GM23248 (cell line): Measurements from ENCODE around the gene BMP8A. TPM values are rescaled to one million over a fixed set of nuclear protein-coding genes. Genes with fewer than 3 reads are reported as not detected.

Source experiments
- DNase-seq: peaks from one replicate; pipeline ENCODE4 v3.0.0-alpha.2; 2015
- H2AFZ ChIP-seq: fragments of 200-600 bp; sonication (generic); 2 replicates; pipeline ENCODE4 v1.6.1; 2016; ENCODE audit warnings: antibody characterized with exemption
- H3F3A ChIP-seq: fragments of 200-600 bp; sonication (generic); 2 replicates; pipeline ENCODE4 v1.6.1; 2016; ENCODE audit warnings: mild to moderate bottlenecking, antibody characterized with exemption, mixed run types; ENCODE audit not compliant: insufficient read depth
- H3K27ac ChIP-seq: fragments of 200-600 bp; sonication (generic); 2 replicates; pipeline ENCODE4 v1.5.1; 2016; ENCODE audit warnings: mild to moderate bottlenecking
- H3K27me3 ChIP-seq: fragments of 200-600 bp; sonication (generic); replicated peaks from 2 replicates; pipeline ENCODE4 v1.6.1; 2016; ENCODE audit warnings: mild to moderate bottlenecking; ENCODE audit not compliant: insufficient read depth
- H3K36me3 ChIP-seq: fragments of 200-600 bp; sonication (generic); 2 replicates; pipeline ENCODE4 v1.6.1; 2016; ENCODE audit warnings: low read depth, mild to moderate bottlenecking
- H3K4me1 ChIP-seq: fragments of 200-600 bp; sonication (generic); 2 replicates; pipeline ENCODE4 v1.6.1; 2016; ENCODE audit warnings: mild to moderate bottlenecking; ENCODE audit not compliant: insufficient read depth
- H3K4me2 ChIP-seq: fragments of 200-600 bp; sonication (generic); one replicate; pipeline ENCODE4 v1.6.1; 2016; ENCODE audit warnings: mild to moderate bottlenecking; ENCODE audit not compliant: unreplicated experiment
- H3K4me3 ChIP-seq: fragments of 200-600 bp; sonication (generic); 2 replicates; pipeline ENCODE4 v1.5.1; 2016; ENCODE audit warnings: mild to moderate bottlenecking
- H3K79me2 ChIP-seq: fragments of 200-600 bp; sonication (generic); 2 replicates; pipeline ENCODE4 v1.6.1; 2016; ENCODE audit warnings: mild to moderate bottlenecking; ENCODE audit not compliant: insufficient read depth
- H3K9ac ChIP-seq: fragments of 200-600 bp; sonication (generic); 2 replicates; pipeline ENCODE4 v1.6.1; 2016; ENCODE audit warnings: mild to moderate bottlenecking
- H3K9me2 ChIP-seq: fragments of 200-600 bp; sonication (generic); 2 replicates; pipeline ENCODE4 v1.6.1; 2016; ENCODE audit warnings: mixed run types, mild to moderate bottlenecking, moderate library complexity; ENCODE audit not compliant: insufficient read depth
- H3K9me3 ChIP-seq: fragments of 200-600 bp; sonication (generic); one replicate; pipeline ENCODE4 v1.6.1; 2017; ENCODE audit warnings: low read depth
- H4K20me1 ChIP-seq: fragments of 200-600 bp; sonication (generic); 2 replicates; pipeline ENCODE4 v1.6.0; 2016; ENCODE audit not compliant: insufficient read depth
- EZH2 ChIP-seq: fragments of 200-600 bp; sonication (generic); IDR thresholded peaks from 2 replicates; pipeline ENCODE4 v1.6.1; 2018; ENCODE audit warnings: antibody characterized with exemption, mild to moderate bottlenecking; ENCODE audit not compliant: insufficient read depth, poor library complexity, severe bottlenecking
- EZH2phosphoT487 ChIP-seq: fragments of 200-600 bp; sonication (generic); IDR thresholded peaks from 2 replicates; pipeline ENCODE4 v1.6.1; 2018; ENCODE audit warnings: antibody characterized with exemption, moderate library complexity, mild to moderate bottlenecking, low read depth; ENCODE audit not compliant: insufficient read depth
- WGBS, 2 experiments: methylation state at CpG; one replicate each; pipeline ENCODE4 v1.1.6; 2015 to 2017; ENCODE audit warnings: low lambda C conversion rate in 2 of 2, low coverage in 1 of 2; ENCODE audit errors: missing lambda C conversion rate in 2 of 2; 5-methylcytosine and 5-hydroxymethylcytosine counted together
- in situ Hi-C: fragments of 300-500 bp; cut with MboI; formaldehyde crosslinking; loops from 2 replicates; pipeline ENCODE4 v1.15.0; 2020
- polyA plus RNA-seq: library from polyadenylated mRNA; unstranded; fragments of >200 nt; fragmentation: Nextera tagmentation; extraction: Ambion mirVana; gene quantifications from 2 replicates; pipeline ENCODE4 v1.2.1, GENCODE V29; 2016
- total RNA-seq: library from RNA; depleted of rRNA; stranded (reverse); fragments of >200 nt; shearing (Covaris generic); gene quantifications from 2 replicates; pipeline ENCODE4 v1.2.3, GENCODE V29; 2014

BMP8A gene
- total and polyA plus RNA-seq, 2 experiments from 2014 or later = not detected

DNA sequence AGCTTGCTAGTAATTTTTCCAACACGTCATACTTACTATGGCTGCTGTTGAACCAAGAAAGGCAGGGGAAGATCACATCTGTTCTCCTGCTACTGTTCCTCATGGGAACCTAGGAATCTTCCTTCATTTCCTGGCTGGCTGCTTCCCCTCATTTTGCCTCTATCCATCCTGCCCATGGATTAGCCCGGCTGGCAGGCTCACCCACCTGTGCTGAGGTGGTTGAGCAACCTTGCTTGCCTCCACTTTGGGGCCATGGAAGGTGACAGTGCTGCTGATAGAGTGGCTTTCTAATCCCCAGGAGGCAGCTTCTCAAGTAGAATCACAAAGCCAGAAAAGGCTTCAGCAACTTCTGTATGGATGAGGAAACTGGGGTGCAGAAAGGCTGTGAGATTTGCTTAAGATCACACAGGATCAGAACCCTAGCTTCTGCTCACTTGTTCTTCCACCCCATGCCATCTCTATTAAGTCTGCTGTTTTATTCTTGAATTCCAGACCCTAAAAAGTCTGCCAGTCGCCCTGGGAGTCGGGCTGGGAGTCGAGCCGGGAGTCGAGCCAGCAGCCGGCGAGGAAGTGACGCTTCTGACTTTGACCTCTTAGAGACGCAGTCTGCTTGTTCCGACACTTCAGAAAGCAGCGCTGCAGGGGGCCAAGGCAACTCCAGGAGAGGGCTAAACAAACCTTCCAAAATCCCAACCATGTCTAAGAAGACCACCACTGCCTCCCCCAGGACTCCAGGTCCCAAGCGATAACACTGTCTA is 6.2 kb upstream of the BMP8A start:
- Histone ChIP-seq H3K4me1 (no peaks in the 10 kb centered on the region), H3K9me2 (no peaks in the 10 kb centered on the region), H3K27ac (no peak overlapping the region), H3K9ac (no peak overlapping the region), H3F3A (peaks cover 65% of the 10 kb centered on the region), H2AFZ (no peak overlapping the region), H3K79me2 (no peaks in the 10 kb centered on the region), H3K9me3 (no peaks in the 10 kb centered on the region), H4K20me1 (no peaks in the 10 kb centered on the region), H3K36me3 (peaks cover 69% of the 10 kb centered on the region), H3K4me3 (no peak overlapping the region), H3K4me2 (no peak overlapping the region), H3K27me3 (no peaks in the 10 kb centered on the region)
- TF ChIP-seq EZH2 (no peak), EZH2phosphoT487 (no peak)
- 94 to 97% methylated on average over 14 of the region's 14 CpGs for WGBS, 2 experiments
- in situ Hi-C loops = no loop called here
- no peak for DNase-seq

- peaks cover 45% of the 10 kb centered on the region for H3K36me3 ChIP-seq
- no peaks in the 10 kb centered on the region for H3K4me1 ChIP-seq
- no peak overlapping the region for H3K27ac ChIP-seq
- 97 to 100% methylated on average over 5 of the region's 5 CpGs for WGBS, 2 experiments
- no peaks in the 10 kb centered on the region for H3K9me2 ChIP-seq
- no peak overlapping the region for H3K4me2 ChIP-seq
- TF ChIP-seq EZH2 (no peak), EZH2phosphoT487 (no peak)
- in situ Hi-C loops = no loop called here
- no peaks in the 10 kb centered on the region for H3K9me3 ChIP-seq
- no peak overlapping the region for H2AFZ ChIP-seq
- H3F3A ChIP-seq = peaks cover 64% of the 10 kb centered on the region
- H3K4me3 ChIP-seq = no peak overlapping the region
- no peaks in the 10 kb centered on the region; the same call in 1 of the 2 replicates for H3K27me3 ChIP-seq
- DNase-seq = no peak
- H4K20me1 ChIP-seq = no peaks in the 10 kb centered on the region
- no peak overlapping the region for H3K9ac ChIP-seq
- no peaks in the 10 kb centered on the region for H3K79me2 ChIP-seq
These were observed 3.4 kb upstream of the BMP8A start for GRCh38 chr1:39488012-39488545.

DNA sequence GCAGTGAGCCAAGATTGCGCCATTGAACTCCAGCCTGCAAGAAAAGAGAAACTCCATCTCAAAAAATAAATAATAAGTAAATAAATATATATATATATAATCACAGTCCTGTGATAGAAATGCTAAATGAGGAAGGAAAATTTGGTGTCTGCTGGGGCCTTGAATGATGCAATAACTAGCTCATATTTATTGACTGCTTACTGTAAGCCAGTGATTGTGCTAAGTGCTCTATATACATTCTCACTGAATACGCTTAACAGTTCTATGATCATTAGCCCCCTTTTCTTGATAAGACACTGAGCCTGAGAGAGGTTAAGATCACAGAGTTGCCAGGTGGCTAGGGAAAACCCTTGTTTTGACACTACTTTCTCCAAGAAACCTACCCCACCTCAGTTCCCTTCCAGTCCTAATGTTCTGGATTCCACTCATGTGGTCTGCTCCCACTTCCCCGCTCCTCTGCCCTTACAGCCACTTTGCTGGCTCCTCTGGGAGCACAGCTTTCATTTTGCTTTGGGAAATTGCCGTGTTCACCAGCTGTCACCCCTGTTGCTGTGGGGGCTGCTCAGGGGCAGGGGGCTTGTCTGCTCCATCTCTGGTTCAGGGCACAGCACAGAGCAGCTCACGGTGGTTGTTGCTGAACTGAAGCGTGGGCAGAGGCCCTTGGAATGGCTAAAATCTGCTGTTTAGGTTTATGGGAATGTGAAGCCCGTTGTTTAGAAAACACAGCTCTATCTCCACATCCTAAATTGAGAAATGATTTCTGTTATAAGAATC is 2.5 kb upstream of the BMP8A start:
- in situ Hi-C loops = no loop called here
- H3K9ac ChIP-seq = no peak overlapping the region
- no peaks in the 10 kb centered on the region for H3K4me1 ChIP-seq
- H3K36me3 ChIP-seq = peaks cover 38% of the 10 kb centered on the region
- no peaks in the 10 kb centered on the region for H4K20me1 ChIP-seq
- no peak overlapping the region for H3K27ac ChIP-seq
- TF ChIP-seq EZH2 = no peak
- TF ChIP-seq EZH2phosphoT487 = no peak
- DNase-seq = peak; percentile 23
- no peak overlapping the region for H2AFZ ChIP-seq
- no peaks in the 10 kb centered on the region; the same call in 1 of the 2 replicates for H3K27me3 ChIP-seq
- WGBS, 2 experiments = 37 to 44% methylated on average over 7 of the region's 7 CpGs
- H3K9me3 ChIP-seq = no peaks in the 10 kb centered on the region
- H3K4me3 ChIP-seq = no peak overlapping the region
- H3K9me2 ChIP-seq = no peaks in the 10 kb centered on the region
- no peaks in the 10 kb centered on the region for H3K79me2 ChIP-seq
- no peak overlapping the region for H3K4me2 ChIP-seq
- H3F3A ChIP-seq = peaks cover 55% of the 10 kb centered on the region

DNA sequence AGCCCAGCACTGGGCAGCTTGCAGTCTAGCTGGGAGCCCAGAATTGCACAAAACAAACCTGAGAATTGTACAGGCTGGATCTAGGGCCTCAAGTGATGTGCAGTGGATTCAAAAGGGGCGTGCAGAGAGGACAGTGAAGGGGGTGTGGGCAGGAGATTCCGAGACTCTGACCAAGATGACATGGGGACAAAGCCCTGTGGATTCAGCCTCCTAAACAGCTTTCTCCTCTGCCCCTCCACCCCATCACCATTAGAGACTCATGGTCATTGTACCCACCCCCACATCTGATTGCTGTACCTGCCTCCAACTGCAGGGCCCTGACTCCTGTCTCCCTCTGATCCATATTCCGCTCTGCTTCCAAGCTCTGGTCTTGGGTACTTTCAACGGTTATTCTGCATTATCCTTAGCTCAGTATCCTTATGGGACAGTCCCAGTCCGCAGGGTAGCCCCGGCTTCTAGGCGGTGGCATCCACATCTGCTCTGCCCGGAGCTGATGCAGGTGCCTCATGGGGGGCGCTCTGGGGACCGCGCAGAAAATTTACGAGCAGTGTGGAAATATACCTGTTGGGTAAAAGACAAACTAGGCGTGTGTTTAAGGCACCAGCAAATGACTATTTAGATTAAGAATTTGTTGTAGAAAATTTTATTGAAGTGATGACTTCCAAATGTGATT is 1.7 kb upstream of the BMP8A start:
- Histone ChIP-seq H3K4me3 (no peak overlapping the region), H3K27ac (no peak overlapping the region), H3K9ac (no peak overlapping the region), H3K4me1 (no peaks in the 10 kb centered on the region), H3K4me2 (no peak overlapping the region), H3K36me3 (peaks cover 31% of the 10 kb centered on the region), H4K20me1 (no peaks in the 10 kb centered on the region), H3F3A (peaks cover 48% of the 10 kb centered on the region), H2AFZ (no peak overlapping the region), H3K9me2 (no peaks in the 10 kb centered on the region), H3K27me3 (no peaks in the 10 kb centered on the region; the same call in 1 of the 2 replicates), H3K9me3 (no peaks in the 10 kb centered on the region), H3K79me2 (no peaks in the 10 kb centered on the region)
- in situ Hi-C loops = no loop called here
- 40 to 50% methylated on average over 13 of the region's 13 CpGs for WGBS, 2 experiments
- DNase-seq = peak; percentile 13
- TF ChIP-seq EZH2phosphoT487 = no peak
